GM18517 (cell line): ENCODE results near the gene SOWAHA.

ENCODE experiments used
- ATAC-seq: cut with Tn5 transposase; IDR thresholded peaks from one replicate; pipeline ENCODE4 v1.9.1; 2021; ENCODE audit warnings: mild to moderate bottlenecking, moderate library complexity; ENCODE audit not compliant: unreplicated experiment

SOWAHA gene

GRCh38 chr5:132812781-132813598 is at the start of gene SOWAHA:
Gene SOWAHA, plus strand, starts transcription at chr5:132813302. Its CDS starts 320 bp downstream, at chr5:132813622.
- no peak for ATAC-seq

GRCh38 chr5:132764051-132764450 is 49.1 kb upstream of the SOWAHA start:
- ATAC-seq, result no peak

GRCh38 chr5:132764671-132765238 is 48.3 kb upstream of the SOWAHA start:
- ATAC-seq, result no peak

GRCh38 chr5:132765311-132766019 is 47.6 kb upstream of the SOWAHA start:
- ATAC-seq, result no peak

GRCh38 chr5:132766020-132766805 is 46.9 kb upstream of the SOWAHA start:
- no peak for ATAC-seq

GRCh38 chr5:132766806-132767055 is 46.4 kb upstream of the SOWAHA start:
- ATAC-seq, result no peak

GRCh38 chr5:132767150-132767549 is 46.0 kb upstream of the SOWAHA start:
- no peak for ATAC-seq

- ATAC-seq, result no peak
These were observed 44.6 kb upstream of the SOWAHA start for GRCh38 chr5:132768485-132768868.

GRCh38 chr5:132770476-132771159 is 42.5 kb upstream of the SOWAHA start:
- no peak for ATAC-seq

GRCh38 chr5:132771503-132771998 is 41.6 kb upstream of the SOWAHA start:
- no peak for ATAC-seq

- ATAC-seq, result no peak
These were observed 40.6 kb upstream of the SOWAHA start for GRCh38 chr5:132772291-132773070.

- no peak for ATAC-seq
These were observed 40.0 kb upstream of the SOWAHA start for GRCh38 chr5:132773114-132773513.

- no peak for ATAC-seq
These were observed 39.3 kb upstream of the SOWAHA start for GRCh38 chr5:132773601-132774355.

GRCh38 chr5:132774406-132774805 is 38.7 kb upstream of the SOWAHA start:
- no peak for ATAC-seq

- ATAC-seq, result no peak
These were observed 38.2 kb upstream of the SOWAHA start for GRCh38 chr5:132774896-132775295.

- no peak for ATAC-seq
These were observed 37.6 kb upstream of the SOWAHA start for GRCh38 chr5:132775476-132775961.

GRCh38 chr5:132776131-132776937 is 36.8 kb upstream of the SOWAHA start:
- peak; percentile 24 for ATAC-seq

GRCh38 chr5:132776938-132777208 is 36.2 kb upstream of the SOWAHA start:
- no peak for ATAC-seq
